Colonic mucosa (tissue), 4 donors: Measurements from ENCODE around the gene CACNG4. TPM values are rescaled to one million over a fixed set of nuclear protein-coding genes. Genes with fewer than 3 reads are reported as not detected.

Experiments
- DNase-seq: peaks from one replicate; pipeline ENCODE4 v3.0.0-alpha.2; 2020
- H3K27ac ChIP-seq: fragments of 200-600 bp; one replicate; pipeline ENCODE4 v1.8.0; 2021
- H3K27me3 ChIP-seq: fragments of 200-600 bp; one replicate; pipeline ENCODE4 v1.8.0; 2021
- H3K36me3 ChIP-seq: fragments of 200-600 bp; one replicate; pipeline ENCODE4 v1.8.0; 2021
- H3K4me1 ChIP-seq: fragments of 200-600 bp; one replicate; pipeline ENCODE4 v1.8.0; 2021; ENCODE audit warnings: mild to moderate bottlenecking
- H3K4me3 ChIP-seq: fragments of 200-600 bp; one replicate; pipeline ENCODE4 v1.8.0; 2021
- H3K9ac ChIP-seq, 2 donors: one replicate each; pipeline ENCODE4 v1.7.0; 2013; ENCODE audit warnings: control low read depth in 2 of 2, low read depth in 2 of 2, low read length in 2 of 2
- H3K9me3 ChIP-seq: fragments of 200-600 bp; one replicate; pipeline ENCODE4 v1.8.0; 2021
- intact Hi-C: fragments of 100-400 bp; cut with DNase I; formaldehyde crosslinking; loops from one replicate; pipeline ENCODE4 v1.14.1; 2022
- total RNA-seq, 2 donors: library from RNA; stranded (reverse); fragmentation: NEBNext Ultra II Directional in 1 of 2; extraction: Animal tissue kit (Norgen Biotek cat#: 25700) in 1 of 2; gene quantifications; one replicate each; pipeline ENCODE4 v1.2.1, GENCODE V29; 2021
- TF ChIP-seq, protein P1 (sequence below): fragments of 200-600 bp; IDR thresholded peaks from one replicate; pipeline ENCODE4 v1.8.0; 2022; ENCODE audit warnings: antibody characterized with exemption, mild to moderate bottlenecking
- donor health status: healthy.
- donor health status: DM: no; HTN: no; CAD: no.
- donor health status: DM: no; HTN: no; CAD: no.

Gene CACNG4
- total RNA-seq, 2 donors from 2014 or later: 0.20 to 0.35 TPM

DNA sequence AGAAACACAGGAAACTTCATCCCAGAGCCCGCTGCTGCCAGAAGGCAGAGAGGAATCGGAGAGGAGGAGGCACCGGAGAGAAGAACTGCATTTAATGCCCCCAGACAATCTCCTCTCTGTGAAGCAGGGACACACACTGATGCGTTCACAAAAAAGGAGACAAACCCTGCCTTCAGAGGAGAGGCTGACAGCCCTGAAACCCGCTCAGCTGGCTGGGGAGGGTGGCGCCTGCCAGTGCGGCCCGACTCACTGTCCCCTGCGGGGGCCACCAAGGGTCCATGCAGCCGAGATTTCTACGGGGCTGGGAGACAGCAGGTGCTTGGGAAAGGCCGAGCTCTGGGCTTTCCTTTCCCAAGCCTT lies 57.9 kb downstream of the CACNG4 start:
- DNase-seq: no peak
- Histone ChIP-seq H3K27me3 (no peaks in the 10 kb centered on the region), H3K9ac (no peak overlapping the region), H3K36me3 (no peaks in the 10 kb centered on the region), H3K9me3 (no peaks in the 10 kb centered on the region), H3K27ac (no peak overlapping the region), H3K4me3 (no peak overlapping the region), H3K4me1 (no peaks in the 10 kb centered on the region)
- intact Hi-C loops: no loop called here
- TF ChIP-seq, protein P1, sequence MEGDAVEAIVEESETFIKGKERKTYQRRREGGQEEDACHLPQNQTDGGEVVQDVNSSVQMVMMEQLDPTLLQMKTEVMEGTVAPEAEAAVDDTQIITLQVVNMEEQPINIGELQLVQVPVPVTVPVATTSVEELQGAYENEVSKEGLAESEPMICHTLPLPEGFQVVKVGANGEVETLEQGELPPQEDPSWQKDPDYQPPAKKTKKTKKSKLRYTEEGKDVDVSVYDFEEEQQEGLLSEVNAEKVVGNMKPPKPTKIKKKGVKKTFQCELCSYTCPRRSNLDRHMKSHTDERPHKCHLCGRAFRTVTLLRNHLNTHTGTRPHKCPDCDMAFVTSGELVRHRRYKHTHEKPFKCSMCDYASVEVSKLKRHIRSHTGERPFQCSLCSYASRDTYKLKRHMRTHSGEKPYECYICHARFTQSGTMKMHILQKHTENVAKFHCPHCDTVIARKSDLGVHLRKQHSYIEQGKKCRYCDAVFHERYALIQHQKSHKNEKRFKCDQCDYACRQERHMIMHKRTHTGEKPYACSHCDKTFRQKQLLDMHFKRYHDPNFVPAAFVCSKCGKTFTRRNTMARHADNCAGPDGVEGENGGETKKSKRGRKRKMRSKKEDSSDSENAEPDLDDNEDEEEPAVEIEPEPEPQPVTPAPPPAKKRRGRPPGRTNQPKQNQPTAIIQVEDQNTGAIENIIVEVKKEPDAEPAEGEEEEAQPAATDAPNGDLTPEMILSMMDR: no peak

DNA sequence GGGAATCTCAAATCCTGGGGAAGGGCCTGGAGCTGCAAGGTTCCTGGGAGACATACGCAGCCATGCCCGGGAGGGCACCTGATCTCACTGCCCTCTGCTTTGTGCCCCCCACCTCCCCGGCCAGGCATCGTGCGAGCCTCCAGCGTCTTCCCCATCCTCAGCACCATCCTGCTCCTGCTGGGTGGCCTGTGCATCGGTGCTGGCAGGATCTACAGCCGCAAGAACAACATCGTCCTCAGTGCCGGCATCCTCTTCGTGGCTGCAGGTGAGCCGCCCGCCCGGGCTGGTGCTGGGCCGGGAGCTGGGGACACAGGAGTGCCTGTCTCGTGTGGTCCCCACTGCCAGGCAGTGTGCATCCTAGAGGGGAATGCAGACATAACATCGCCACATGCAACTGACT lies 60.2 kb downstream of the CACNG4 start:
- no peak overlapping the region for H3K9ac ChIP-seq
- no peak overlapping the region for H3K27ac ChIP-seq
- no peaks in the 10 kb centered on the region for H3K9me3 ChIP-seq
- intact Hi-C loops: no loop called here
- no peak for DNase-seq
- H3K36me3 ChIP-seq: no peaks in the 10 kb centered on the region
- TF ChIP-seq, protein P1: no peak
- no peak overlapping the region for H3K4me3 ChIP-seq
- no peaks in the 10 kb centered on the region for H3K4me1 ChIP-seq
- no peaks in the 10 kb centered on the region for H3K27me3 ChIP-seq

DNA sequence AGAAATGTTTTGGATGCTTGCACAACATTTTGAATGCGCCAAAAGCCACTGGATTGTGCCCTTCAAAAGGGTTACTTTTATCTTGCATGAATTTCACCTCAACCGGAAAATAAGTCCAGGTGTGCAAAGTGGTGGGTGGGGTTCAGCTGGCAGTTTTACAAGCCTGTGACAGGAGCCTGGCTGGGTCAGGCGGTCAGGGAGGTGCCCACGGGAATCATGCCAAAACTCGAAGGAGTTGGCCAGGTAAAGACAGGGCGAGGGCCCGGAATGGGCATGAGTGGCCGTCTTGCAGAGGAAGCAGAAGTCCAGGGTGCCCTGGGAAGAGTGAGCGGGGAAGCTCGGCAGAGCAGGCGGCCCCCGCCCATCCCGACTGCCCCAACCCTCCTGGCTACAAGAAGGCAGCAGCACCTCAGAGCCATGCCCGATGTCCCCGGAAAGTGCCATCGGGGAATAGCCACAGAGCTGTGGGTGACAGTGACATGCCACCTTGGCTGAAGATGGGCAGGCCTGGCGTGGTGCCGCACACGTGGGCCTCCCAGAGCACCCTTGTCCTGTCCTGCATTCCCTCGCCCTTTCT lies 60.8 kb downstream of the CACNG4 start:
- no peaks in the 10 kb centered on the region for H3K27me3 ChIP-seq
- no peaks in the 10 kb centered on the region for H3K9me3 ChIP-seq
- no peak overlapping the region for H3K27ac ChIP-seq
- no peak overlapping the region for H3K4me3 ChIP-seq
- no peaks in the 10 kb centered on the region for H3K4me1 ChIP-seq
- DNase-seq: peak; percentile 93
- intact Hi-C loops: no loop called here
- TF ChIP-seq, protein P1: no peak
- H3K36me3 ChIP-seq: no peaks in the 10 kb centered on the region
- H3K9ac ChIP-seq: no peak overlapping the region

DNA sequence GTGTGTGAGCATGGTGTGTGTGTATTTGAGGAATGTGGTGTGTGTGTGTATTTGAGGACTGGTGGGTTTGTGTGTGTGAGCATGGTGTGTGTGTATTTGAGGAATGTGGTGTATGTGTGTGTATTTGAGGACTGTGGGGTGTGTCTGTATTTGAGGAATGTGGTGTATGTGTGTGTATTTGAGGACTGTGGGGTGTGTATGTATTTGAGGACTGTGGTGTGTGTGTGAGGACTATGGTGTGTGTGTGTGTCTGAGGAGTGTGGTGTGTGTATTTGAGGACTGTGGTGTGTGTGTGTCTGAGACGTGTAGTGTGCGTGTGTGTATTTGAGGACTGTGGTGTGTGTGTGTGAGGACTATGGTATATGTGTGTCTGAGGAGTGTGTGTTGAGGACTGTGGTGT lies 61.8 kb downstream of the CACNG4 start:
- intact Hi-C loops: no loop called here
- H3K27me3 ChIP-seq: no peaks in the 10 kb centered on the region
- DNase-seq: no peak
- H3K4me3 ChIP-seq: no peak overlapping the region
- H3K36me3 ChIP-seq: no peaks in the 10 kb centered on the region
- no peak overlapping the region for H3K27ac ChIP-seq
- no peaks in the 10 kb centered on the region for H3K9me3 ChIP-seq
- no peak overlapping the region for H3K9ac ChIP-seq
- H3K4me1 ChIP-seq: no peaks in the 10 kb centered on the region
- TF ChIP-seq, protein P1: no peak

DNA sequence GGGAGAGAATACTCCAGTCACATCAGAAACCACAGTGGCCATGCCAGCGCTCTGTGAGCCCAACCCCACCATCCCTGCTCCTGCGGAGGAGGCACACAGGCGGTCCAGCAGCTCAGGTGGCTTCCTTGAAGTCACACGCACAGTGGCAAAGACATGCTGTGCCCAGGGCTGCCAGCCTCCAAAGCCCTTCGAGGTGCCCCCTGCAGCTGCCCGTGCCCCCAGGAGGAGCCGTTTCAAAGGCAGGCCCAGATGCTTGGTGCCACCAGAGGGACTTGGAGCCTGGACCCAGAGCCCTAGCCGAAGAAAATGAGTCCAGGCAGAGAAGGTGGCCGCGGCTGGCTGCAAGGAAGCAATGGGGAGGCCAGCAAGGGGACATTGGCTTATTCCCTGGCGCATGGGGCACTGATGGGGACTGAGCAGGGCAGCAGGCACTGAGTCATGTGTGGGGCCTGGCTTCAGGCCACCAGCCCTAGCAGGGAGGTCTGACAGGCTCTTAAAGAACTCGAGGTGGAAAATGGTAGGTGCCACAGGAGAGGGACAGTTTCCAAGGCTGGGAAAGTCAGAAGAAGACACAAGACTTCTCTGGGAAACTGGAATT lies 62.6 kb downstream of the CACNG4 start:
- no peak overlapping the region for H3K4me3 ChIP-seq
- H3K9me3 ChIP-seq: no peaks in the 10 kb centered on the region
- H3K36me3 ChIP-seq: no peaks in the 10 kb centered on the region
- no peaks in the 10 kb centered on the region for H3K4me1 ChIP-seq
- TF ChIP-seq, protein P1: no peak
- intact Hi-C loops: no loop called here
- H3K27ac ChIP-seq: no peak overlapping the region
- no peak overlapping the region for H3K9ac ChIP-seq
- no peak for DNase-seq
- H3K27me3 ChIP-seq: no peaks in the 10 kb centered on the region
